ENCODE data around the gene ITGAL. TPM values are rescaled to one million over a fixed set of nuclear protein-coding genes. Genes with fewer than 3 reads are reported as not detected.

Gene ITGAL
- total and polyA plus RNA-seq, 12 donors: 0.72 to 14.7 (median 4.3) TPM

DNA sequence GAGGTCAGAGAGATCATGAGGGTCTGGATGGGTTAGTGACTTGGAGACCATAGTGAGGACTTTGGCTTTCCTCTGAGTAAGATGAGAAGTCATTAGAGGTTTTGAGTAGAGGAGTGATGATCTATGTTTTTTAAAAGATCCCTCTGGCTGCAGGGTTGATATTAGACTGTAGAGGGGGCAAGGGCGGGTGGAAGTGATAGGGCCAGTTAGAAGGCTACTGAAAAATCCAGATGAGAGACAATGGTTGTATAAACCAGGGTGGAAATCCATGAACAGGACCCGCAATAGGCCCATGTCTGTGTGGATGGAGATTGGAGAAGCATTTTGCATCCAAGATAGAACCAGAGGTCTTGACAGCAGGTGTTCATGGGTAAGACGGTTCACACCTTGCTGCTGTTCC, 9.8 kb downstream of the ITGAL start:
- 88 to 95% (median 90%) methylated on average over 3 of the region's 3 CpGs for WGBS, 4 donors
- no peaks in the 10 kb centered on the region for H3K36me3 ChIP-seq (replicated peaks in 1 of 2)
- intact Hi-C loops (cut with DNase I): no loop called here
- no peaks in the 10 kb centered on the region for H3K4me1 ChIP-seq (replicated peaks in 1 of 2)
- no peaks in the 10 kb centered on the region for H3K9me3 ChIP-seq (replicated peaks in 1 of 3)
- TF ChIP-seq, protein P1, sequence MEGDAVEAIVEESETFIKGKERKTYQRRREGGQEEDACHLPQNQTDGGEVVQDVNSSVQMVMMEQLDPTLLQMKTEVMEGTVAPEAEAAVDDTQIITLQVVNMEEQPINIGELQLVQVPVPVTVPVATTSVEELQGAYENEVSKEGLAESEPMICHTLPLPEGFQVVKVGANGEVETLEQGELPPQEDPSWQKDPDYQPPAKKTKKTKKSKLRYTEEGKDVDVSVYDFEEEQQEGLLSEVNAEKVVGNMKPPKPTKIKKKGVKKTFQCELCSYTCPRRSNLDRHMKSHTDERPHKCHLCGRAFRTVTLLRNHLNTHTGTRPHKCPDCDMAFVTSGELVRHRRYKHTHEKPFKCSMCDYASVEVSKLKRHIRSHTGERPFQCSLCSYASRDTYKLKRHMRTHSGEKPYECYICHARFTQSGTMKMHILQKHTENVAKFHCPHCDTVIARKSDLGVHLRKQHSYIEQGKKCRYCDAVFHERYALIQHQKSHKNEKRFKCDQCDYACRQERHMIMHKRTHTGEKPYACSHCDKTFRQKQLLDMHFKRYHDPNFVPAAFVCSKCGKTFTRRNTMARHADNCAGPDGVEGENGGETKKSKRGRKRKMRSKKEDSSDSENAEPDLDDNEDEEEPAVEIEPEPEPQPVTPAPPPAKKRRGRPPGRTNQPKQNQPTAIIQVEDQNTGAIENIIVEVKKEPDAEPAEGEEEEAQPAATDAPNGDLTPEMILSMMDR (IDR thresholded peaks at IDR 0.05): no peak
- no peak for TF ChIP-seq POLR2A (IDR thresholded peaks at IDR 0.05)
- H3K4me3 ChIP-seq: no peak overlapping the region
- no peak overlapping the region for H3K27ac ChIP-seq
- no peak for DNase-seq
- no peaks in the 10 kb centered on the region for H3K27me3 ChIP-seq

DNA sequence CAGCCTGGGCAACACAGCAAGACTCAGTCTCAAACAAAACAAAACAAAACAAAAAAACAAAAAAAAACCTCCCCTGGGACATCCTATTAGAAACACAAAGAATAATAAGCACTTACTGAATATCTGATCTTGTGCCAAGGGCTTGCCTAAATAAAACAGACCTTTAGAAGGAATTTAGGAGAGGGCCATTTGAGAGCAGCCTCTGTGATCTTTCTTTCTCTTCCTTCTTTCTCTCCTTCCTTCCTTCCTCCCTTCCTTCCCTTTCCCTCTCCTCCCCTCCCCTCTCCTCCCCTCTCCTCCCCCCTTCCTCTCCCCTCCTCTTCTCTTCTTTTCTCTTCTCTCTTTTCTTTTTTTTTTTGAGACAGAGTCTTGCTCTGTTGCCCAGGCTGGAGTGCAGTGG, 12.3 kb downstream of the ITGAL start:
- no peaks in the 10 kb centered on the region for H3K36me3 ChIP-seq (replicated peaks in 1 of 2)
- H3K4me1 ChIP-seq (replicated peaks in 1 of 2): no peaks in the 10 kb centered on the region
- no peak for DNase-seq
- H3K4me3 ChIP-seq: no peak overlapping the region
- no peak overlapping the region for H3K27ac ChIP-seq
- H3K9me3 ChIP-seq (replicated peaks in 1 of 3): no peaks in the 10 kb centered on the region
- TF ChIP-seq, protein P1 (IDR thresholded peaks at IDR 0.05): no peak
- TF ChIP-seq POLR2A (IDR thresholded peaks at IDR 0.05): no peak
- no peaks in the 10 kb centered on the region for H3K27me3 ChIP-seq
- intact Hi-C loops (cut with DNase I): no loop called here

DNA sequence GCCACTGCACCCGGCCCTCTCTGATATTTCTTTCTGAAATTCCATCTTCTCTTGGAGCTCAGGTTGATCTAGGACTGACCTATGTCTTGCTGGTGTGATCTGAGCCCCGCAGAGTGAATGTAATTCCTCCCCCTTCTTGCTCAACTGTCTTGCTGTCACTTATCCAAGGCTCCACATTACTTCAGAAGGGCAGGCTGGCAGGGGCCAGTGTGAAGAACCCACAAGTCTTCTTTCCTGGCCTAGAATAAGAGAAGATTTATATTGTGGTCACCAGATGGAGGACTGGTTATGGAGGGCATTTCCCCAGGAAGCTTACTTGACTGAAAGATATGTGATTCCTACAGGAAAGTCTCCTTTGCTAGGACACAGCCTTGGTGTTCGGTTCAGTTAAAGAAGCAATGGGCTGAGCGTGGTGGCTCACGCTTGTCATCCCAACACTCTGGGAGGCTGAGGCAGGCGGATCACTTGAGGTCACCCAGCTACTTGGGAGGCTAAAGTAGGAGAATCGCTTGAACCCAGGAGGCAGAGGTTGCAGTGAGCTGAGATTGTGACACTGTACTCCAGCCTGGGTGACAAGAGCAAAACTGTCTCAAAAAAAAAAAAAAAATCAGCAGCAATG, 13.4 kb downstream of the ITGAL start:
- no peak for DNase-seq
- no peak overlapping the region for H3K4me3 ChIP-seq
- TF ChIP-seq, protein P1 (IDR thresholded peaks at IDR 0.05): no peak
- TF ChIP-seq POLR2A (IDR thresholded peaks at IDR 0.05): no peak
- no peaks in the 10 kb centered on the region for H3K4me1 ChIP-seq (replicated peaks in 1 of 2)
- H3K27me3 ChIP-seq: no peaks in the 10 kb centered on the region
- no peaks in the 10 kb centered on the region for H3K36me3 ChIP-seq (replicated peaks in 1 of 2)
- 76 to 88% (median 84%) methylated on average over 6 to 7 of the region's 7 CpGs for WGBS, 4 donors
- H3K27ac ChIP-seq: no peak overlapping the region
- intact Hi-C loops (cut with DNase I): no loop called here
- no peaks in the 10 kb centered on the region for H3K9me3 ChIP-seq (replicated peaks in 1 of 3)

DNA sequence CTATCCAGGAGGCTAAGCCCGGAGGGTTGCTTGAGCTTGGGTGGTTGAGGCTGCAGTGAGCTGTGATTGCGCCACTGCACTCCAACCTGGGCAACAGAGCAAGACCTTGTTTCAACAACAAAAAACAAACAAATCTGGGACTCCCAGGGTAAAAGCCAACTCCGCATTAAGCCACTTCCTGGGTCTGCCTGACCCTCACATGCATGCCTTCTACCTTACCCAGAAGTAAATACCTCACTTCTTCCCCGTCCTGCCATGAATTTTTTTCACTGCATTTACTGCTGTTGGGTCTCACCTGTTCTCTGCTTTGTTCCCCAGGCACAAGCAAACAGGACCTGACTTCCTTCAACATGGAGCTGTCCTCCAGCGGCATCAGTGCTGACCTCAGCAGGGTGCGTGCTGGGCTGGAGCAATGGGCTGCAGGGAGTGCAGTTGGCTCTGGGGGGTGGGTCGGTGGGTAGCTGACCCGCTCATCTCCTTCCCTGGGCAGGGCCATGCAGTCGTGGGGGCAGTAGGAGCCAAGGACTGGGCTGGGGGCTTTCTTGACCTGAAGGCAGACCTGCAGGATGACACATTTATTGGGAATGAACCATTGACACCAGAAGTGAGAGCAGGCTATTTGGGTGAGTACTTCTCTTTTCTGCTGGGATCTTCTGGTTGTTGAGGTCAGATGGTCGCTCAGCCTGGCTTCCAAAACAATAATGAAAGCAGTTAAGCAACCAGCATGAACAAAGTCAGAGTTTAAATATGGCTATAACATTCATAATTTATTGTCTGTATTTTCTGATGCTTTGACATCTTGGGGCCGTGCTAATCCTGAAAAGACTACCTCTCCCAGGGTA, 16.4 kb downstream of the ITGAL start:
- H3K4me3 ChIP-seq: no peak overlapping the region
- WGBS, 4 donors: 66 to 85% (median 76%) methylated on average over 11 of the region's 11 CpGs
- H3K36me3 ChIP-seq (replicated peaks in 1 of 2): no peaks in the 10 kb centered on the region
- intact Hi-C loops (cut with DNase I): no loop called here
- TF ChIP-seq POLR2A (IDR thresholded peaks at IDR 0.05): no peak
- TF ChIP-seq, protein P1 (IDR thresholded peaks at IDR 0.05): no peak
- no peaks in the 10 kb centered on the region for H3K9me3 ChIP-seq (replicated peaks in 1 of 3)
- peaks cover 0 to 10% of the 10 kb centered on the region in 2 donors for H3K4me1 ChIP-seq (replicated peaks in 1 of 2)
- DNase-seq: no peak
- no peak overlapping the region for H3K27ac ChIP-seq
- no peaks in the 10 kb centered on the region for H3K27me3 ChIP-seq

Measured in adrenal gland (tissue), 12 donors.